ENCODE data around the gene CAMK1.

Gene CAMK1

DNA sequence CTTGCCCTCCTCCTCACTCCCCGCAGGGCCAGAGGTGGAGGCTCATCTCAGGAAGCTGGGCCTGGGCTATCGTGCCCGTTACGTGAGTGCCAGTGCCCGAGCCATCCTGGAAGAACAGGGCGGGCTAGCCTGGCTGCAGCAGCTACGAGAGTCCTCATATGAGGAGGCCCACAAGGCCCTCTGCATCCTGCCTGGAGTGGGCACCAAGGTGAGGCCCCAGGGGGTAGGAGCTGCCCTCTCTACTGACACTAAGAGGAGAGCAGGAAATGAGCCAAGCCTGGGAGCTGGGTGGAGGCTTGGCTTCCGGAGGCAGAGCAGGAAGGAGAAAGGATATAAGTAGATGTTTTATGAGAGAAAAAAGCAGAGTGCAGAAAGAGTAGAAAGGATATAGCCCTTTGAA is 15.1 kb downstream of the CAMK1 start:
- H3K27ac ChIP-seq, result peak overlapping the region; percentile 51
- no peak for TF ChIP-seq CTCF (conservative IDR thresholded peaks at IDR 0.05)

GRCh38 chr3:9750556-9751411 is 19.0 kb downstream of the CAMK1 start:
- H3K27ac ChIP-seq, result peak overlapping the region; percentile 91
- TF ChIP-seq CTCF (conservative IDR thresholded peaks at IDR 0.05), result no peak

DNA sequence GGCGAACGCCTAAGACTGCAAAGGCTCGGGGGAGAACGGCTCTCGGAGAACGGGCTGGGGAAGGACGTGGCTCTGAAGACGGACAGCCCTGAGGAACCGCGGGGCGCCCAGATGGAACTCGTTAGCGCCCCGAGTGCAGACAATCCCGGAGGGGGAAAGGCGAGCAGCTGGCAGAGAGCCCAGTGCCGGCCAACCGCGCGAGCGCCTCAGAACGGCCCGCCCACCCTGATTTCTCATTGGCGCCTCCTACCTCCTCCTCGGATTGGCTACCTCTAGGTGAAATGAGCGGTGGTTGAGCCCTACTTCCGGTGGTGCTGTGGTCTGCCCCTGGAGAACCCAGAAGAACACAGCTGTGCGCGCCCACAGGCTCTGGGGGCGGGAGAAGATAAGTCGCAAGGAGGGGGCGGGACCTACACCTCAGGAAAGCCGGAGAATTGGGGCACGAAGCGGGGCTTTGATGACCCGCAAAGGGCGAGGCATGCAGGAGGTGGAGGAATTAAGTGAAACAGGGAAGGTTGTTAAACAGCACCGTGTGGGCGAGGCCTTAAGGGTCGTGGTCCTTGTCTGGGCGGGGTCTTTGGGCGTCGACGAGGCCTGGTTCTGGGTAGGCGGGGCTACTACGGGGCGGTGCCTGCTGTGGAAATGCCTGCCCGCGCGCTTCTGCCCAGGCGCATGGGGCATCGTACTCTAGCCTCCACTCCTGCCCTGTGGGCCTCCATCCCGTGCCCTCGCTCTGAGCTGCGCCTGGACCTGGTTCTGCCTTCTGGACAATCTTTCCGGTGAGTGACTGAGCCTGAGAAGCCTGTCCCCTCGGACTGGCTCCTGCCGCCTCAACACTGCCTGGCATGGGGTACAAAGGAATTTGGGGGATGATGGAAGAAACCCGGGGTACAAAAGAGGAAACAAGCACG is 19.8 kb downstream of the CAMK1 start, which contains the start of gene OGG1:
OGG1 (plus strand) TSS at position 308 of the 911 bp plus-strand sequence; CDS start at position 643, 335 bp downstream.
- H3K27ac ChIP-seq, result peak within 1 kb of the TSS; percentile 91
- TF ChIP-seq CTCF (conservative IDR thresholded peaks at IDR 0.05), result no peak

DNA sequence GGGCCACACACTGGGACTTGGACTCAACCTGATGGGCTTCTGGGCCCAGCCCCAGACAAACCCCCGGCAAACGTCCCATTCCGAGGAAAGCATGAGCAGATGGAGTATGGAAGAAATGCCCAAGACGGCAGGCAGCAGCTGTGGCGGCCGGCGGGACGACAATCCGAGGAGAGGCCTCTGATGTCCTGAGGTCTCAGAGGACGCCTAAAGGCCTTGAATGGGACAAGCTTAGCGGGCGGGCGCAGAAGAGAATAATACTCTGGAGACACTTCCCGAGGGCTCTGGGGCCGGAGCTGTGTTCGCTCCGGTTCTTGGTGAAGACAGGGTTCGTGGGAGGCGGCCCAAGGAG is 20.5 kb downstream of the CAMK1 start:
- TF ChIP-seq CTCF (conservative IDR thresholded peaks at IDR 0.05), result no peak
- H3K27ac ChIP-seq, result peak overlapping the region; percentile 91

DNA sequence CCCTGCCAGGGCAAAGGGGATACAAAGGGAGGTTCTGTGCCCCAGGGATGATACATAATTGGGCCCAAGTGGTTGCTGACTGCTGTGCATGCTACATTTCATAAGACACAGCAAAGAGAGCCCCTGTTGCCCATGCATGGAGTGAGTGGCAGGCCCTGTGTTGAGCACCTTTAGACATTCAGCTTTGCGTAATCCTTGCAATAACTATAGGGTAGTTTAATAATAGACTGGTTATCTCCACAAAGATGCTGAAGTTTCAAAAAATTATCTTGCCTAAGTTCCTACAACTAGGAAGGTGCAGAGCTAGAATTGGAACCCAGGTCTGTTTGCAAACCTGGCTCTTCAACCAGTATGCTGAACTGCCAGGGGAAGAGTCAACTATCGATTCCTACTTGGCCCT is 21.7 kb downstream of the CAMK1 start:
- H3K27ac ChIP-seq, result no peak overlapping the region

GRCh38 chr3:9747267-9747666 is 22.5 kb downstream of the CAMK1 start:
- no peak for TF ChIP-seq CTCF (conservative IDR thresholded peaks at IDR 0.05)
- H3K27ac ChIP-seq, result no peak overlapping the region

More for the DNA sequence above, 21.7 kb downstream of the CAMK1 start:
- no peak for TF ChIP-seq CTCF (conservative IDR thresholded peaks at IDR 0.05)

- H3K27ac ChIP-seq, result no peak overlapping the region
- TF ChIP-seq CTCF (conservative IDR thresholded peaks at IDR 0.05), result no peak
Observed at GRCh38 chr3:9746330-9746729, 23.4 kb downstream of the CAMK1 start.
